ENCODE data around the gene SSBP3. TPM values are rescaled to one million over a fixed set of nuclear protein-coding genes. Genes with fewer than 3 reads are reported as not detected.

The SSBP3 gene
- polyA plus RNA-seq, 10 donors = 44.8 to 68.1 (median 51.2) TPM

GRCh38 chr1:54188291-54188690 is 217.9 kb downstream of the SSBP3 start:
- no peak for DNase-seq

GRCh38 chr1:54186056-54186455 is 220.1 kb downstream of the SSBP3 start:
- no peak for DNase-seq

- no peak for DNase-seq
These were observed 225.4 kb downstream of the SSBP3 start for GRCh38 chr1:54180701-54181360.

- DNase-seq = no peak
These were observed 227.7 kb downstream of the SSBP3 start for GRCh38 chr1:54178296-54179070.

- DNase-seq = no peak
These were observed 228.5 kb downstream of the SSBP3 start for GRCh38 chr1:54177726-54178125.

GRCh38 chr1:54176621-54177327 is 229.4 kb downstream of the SSBP3 start:
- no peak for DNase-seq

Other genes with a start within 250 kb of the SSBP3 start
- 1 to 10 TPM; 4.3 to 8.4 (median 5.7) TPM for gene CYB5RL, start 206.4 kb downstream of the SSBP3 start, polyA plus RNA-seq (ENCODE audit: insufficient read length in 10 of 10)
- gene MRPL37, start 206.2 kb downstream of the SSBP3 start, polyA plus RNA-seq (ENCODE audit: insufficient read length in 10 of 10) = 10 to 100 TPM; 54.6 to 64.7 (median 62.6) TPM
- 10 to 100 TPM in 1 of 10 donors, 1 to 10 TPM in 9; 2.6 to 10.0 (median 5.3) TPM for gene ACOT11, start 141.8 kb upstream of the SSBP3 start, polyA plus RNA-seq (ENCODE audit: insufficient read length in 10 of 10)
- 1 to 10 TPM in 1 of 10 donors, under 1 TPM in 8, not detected in 1; 0.19 to 1.4 (median 0.36) TPM for gene FAM151A, start 217.1 kb upstream of the SSBP3 start, polyA plus RNA-seq (ENCODE audit: insufficient read length in 10 of 10)
- gene MROH7, start 235.4 kb upstream of the SSBP3 start, polyA plus RNA-seq (ENCODE audit: insufficient read length in 10 of 10) = 1 to 10 TPM; 1.3 to 8.5 (median 3.2) TPM

Measured in muscle of back (tissue), 11 donors.